Spinal cord (tissue), 10 donors: ENCODE results near the gene MAD2L2. TPM values are rescaled to one million over a fixed set of nuclear protein-coding genes. Genes with fewer than 3 reads are reported as not detected.
A peak's percentile ranks its signal among the peaks of the same experiment; 100 is the strongest.
"Not testable (repeated sequence)": the region's sequence is repeated elsewhere in the genome, so short reads cannot be mapped to it uniquely, and the experiment has no call there.

Source experiments
- DNase-seq, 6 donors: peaks; one replicate each; pipeline versions ENCODE4 v3.0.0 to v3.0.0-alpha.2; 2013 to 2015; ENCODE audit warnings: low spot score in 6 of 6, low read depth in 4 of 6
- H3K27ac ChIP-seq: one replicate; pipeline ENCODE4 v1.5.1; 2013; ENCODE audit warnings: low read depth, low read length, control low read depth
- H3K27me3 ChIP-seq: one replicate; pipeline ENCODE4 v1.6.1; 2013; ENCODE audit warnings: low read length; ENCODE audit not compliant: control insufficient read depth, insufficient read depth
- H3K36me3 ChIP-seq: one replicate; pipeline ENCODE4 v1.6.1; 2013; ENCODE audit warnings: low read length; ENCODE audit not compliant: control insufficient read depth, insufficient read depth
- H3K4me1 ChIP-seq: one replicate; pipeline ENCODE4 v1.6.1; 2013; ENCODE audit warnings: low read length; ENCODE audit not compliant: control insufficient read depth, insufficient read depth
- H3K4me3 ChIP-seq: one replicate; pipeline ENCODE4 v1.5.1; 2013; ENCODE audit warnings: low read depth, low read length, control low read depth
- H3K9me3 ChIP-seq: one replicate; pipeline ENCODE4 v1.6.1; 2013; ENCODE audit warnings: low read length; ENCODE audit not compliant: control insufficient read depth, insufficient read depth
- WGBS: methylation state at CpG from one replicate; pipeline ENCODE4 v1.1.5; 2013; ENCODE audit warnings: missing lambda C conversion rate; ENCODE audit not compliant: insufficient coverage; 5-methylcytosine and 5-hydroxymethylcytosine counted together
- polyA plus RNA-seq, 2 donors: library from polyadenylated mRNA; unstranded; fragments of 120-200 nt; gene quantifications; one replicate each; pipeline ENCODE4 v1.2.1, GENCODE V29; 2013; ENCODE audit not compliant: insufficient read length in 2 of 2
- total RNA-seq, 2 donors: library from RNA; depleted of rRNA in 1 of 2; stranded (reverse); fragments of 120-200 nt in 1 of 2; fragments of >200 nt in 1 of 2; gene quantifications; one replicate each; pipeline versions ENCODE4 v1.2.3 to v1.2.4, GENCODE V29; 2013 to 2014
- donor health status: healthy.

The MAD2L2 gene
- total and polyA plus RNA-seq, 4 donors, result 27.3 to 70.8 (median 62.3) TPM

DNA sequence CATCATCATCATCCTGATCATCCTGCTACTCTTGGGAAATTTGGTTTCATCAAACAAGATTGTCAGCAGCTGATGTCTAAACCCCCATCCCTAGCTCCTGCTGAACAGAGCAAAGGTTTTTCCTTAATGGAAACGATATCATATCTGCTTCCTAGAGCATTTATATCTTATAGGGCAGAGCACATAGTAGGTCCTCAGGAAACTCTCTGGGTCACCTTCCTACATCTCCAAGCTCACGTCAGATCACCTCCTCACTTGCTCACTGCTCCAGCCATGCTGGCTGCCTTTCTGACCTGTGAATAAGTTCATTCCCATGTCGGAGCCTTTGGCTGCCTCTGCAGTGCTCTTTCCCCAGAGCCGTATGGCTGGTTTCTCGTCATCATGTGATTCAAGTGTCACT, 37.2 kb downstream of the MAD2L2 start:
- Histone ChIP-seq H3K27me3 (no peaks in the 10 kb centered on the region), H3K4me3 (no peak overlapping the region), H3K27ac (no peak overlapping the region), H3K4me1 (peaks cover 34% of the 10 kb centered on the region), H3K36me3 (peaks cover 14% of the 10 kb centered on the region), H3K9me3 (no peaks in the 10 kb centered on the region)
- WGBS, result 70% methylated on average over 5 of the region's 5 CpGs
- DNase-seq, result no peak

DNA sequence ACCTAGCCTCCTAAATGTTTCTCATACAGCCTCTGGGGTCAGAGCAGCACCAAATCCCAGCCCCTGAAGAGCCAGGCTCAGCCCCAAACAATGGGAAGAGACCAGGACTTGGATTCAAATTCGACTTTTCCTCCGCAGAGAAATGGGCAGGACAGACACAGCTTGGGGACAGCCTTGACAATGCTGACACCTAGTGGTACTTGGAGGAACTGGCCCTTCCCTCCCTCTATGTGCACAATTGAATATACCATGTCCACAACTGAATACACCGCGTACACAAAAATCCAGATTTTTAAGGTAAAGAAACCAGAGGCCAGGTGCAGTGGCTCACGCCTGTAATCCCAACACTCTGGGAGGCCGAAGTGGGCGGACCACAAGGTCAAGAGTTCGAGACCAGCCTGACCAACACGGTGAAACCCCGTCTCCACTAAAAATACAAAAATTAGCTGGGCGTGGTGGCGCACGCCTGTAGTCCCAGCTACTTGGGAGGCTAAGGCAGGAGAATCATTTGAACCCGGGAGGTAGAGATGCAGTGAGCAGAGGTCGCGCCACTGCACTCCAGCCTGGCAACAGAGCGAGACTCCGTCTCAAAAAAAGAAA, 38.4 kb downstream of the MAD2L2 start:
- not testable (repeated sequence) for H3K27me3 ChIP-seq, H3K4me3 ChIP-seq, H3K36me3 ChIP-seq, H3K27ac ChIP-seq, H3K9me3 ChIP-seq
- peak in 4 of 6 donors; percentile 58 to 94 (median 75) for DNase-seq
- H3K4me1 ChIP-seq, result peaks cover 30% of the 10 kb centered on the region
- 25% methylated on average over 8 of the region's 18 CpGs for WGBS

DNA sequence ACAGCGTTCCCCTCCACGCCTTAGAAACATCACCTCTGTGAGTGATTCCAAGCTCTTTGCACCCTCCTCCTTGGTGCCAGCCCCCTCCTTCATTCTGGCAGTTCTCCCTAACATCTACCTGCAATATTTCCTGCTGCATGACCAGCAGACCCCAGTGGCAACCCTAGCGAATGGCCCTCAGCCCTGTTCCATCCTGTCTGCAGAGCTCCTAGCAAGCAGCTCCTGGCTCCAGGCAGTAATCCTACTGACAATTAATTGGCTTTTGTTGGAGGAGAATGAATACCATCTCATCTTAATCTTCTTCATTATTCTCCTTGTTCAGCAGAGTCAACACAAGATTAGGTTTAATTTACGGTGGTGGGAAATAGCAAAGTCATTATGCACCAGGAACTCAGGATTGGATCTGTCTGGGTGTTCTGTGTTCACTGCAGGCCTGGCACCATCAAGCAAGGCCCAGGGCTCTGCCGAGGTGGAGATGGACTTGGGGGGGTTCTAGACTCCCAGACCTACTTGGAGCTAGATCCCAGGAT, 39.1 kb downstream of the MAD2L2 start:
- H3K27ac ChIP-seq, result no peak overlapping the region
- DNase-seq, result peak in 1 of 6 donors; percentile 36
- H3K36me3 ChIP-seq, result peaks cover 2% of the 10 kb centered on the region
- no peaks in the 10 kb centered on the region for H3K9me3 ChIP-seq
- H3K27me3 ChIP-seq, result no peaks in the 10 kb centered on the region
- 76% methylated on average over 4 of the region's 5 CpGs for WGBS
- H3K4me3 ChIP-seq, result no peak overlapping the region
- H3K4me1 ChIP-seq, result peaks cover 28% of the 10 kb centered on the region

DNA sequence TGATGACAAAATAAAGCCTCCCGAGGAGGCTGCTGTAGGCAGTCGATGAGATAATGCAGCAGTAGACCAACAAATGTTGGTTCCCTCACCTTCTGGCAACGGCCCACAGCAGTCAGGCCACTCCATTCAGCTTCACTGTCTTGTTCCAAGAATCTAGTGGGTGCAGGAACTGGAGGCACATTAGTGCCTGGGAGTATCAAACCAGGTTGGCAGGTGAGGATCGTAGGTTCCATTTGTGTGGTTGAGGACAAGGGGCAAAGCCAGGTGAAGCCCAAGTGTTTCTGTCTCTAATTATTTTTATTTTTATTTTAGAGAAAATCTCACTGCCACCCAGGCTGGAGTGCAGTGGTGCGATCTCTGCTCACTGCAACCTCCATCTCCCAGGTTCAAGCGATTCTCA, 40.0 kb downstream of the MAD2L2 start:
- 58% methylated on average over 3 of the region's 6 CpGs for WGBS
- Histone ChIP-seq H3K36me3 (no peaks in the 10 kb centered on the region), H3K4me3 (no peak overlapping the region), H3K27ac (no peak overlapping the region), H3K27me3 (no peaks in the 10 kb centered on the region), H3K4me1 (peaks cover 21% of the 10 kb centered on the region), H3K9me3 (no peaks in the 10 kb centered on the region)
- DNase-seq, result no peak

DNA sequence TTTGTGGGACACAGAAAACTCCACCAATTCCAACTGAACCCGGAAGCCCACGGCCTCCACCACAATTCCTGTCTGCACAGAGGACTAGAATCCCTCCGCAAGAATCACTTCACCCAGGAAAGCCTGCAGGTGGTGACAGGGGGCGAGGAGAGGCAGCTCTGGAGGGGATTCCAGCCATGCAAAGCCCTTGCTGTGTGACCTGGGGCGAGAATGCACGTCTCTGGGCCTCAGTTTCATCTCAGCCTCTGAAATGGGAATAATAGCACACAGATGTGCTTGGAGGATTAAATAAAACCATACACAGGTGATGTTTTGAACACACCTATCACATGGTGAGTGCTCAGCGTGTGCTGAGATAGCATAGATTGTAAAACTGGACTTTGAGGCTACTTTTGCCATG, 40.8 kb downstream of the MAD2L2 start:
- peaks cover 20% of the 10 kb centered on the region for H3K4me1 ChIP-seq
- DNase-seq, result no peak
- H3K27me3 ChIP-seq, result no peaks in the 10 kb centered on the region
- no peak overlapping the region for H3K27ac ChIP-seq
- H3K4me3 ChIP-seq, result no peak overlapping the region
- no peaks in the 10 kb centered on the region for H3K36me3 ChIP-seq
- no peaks in the 10 kb centered on the region for H3K9me3 ChIP-seq
- WGBS, result 93% methylated on average over 3 of the region's 7 CpGs

DNA sequence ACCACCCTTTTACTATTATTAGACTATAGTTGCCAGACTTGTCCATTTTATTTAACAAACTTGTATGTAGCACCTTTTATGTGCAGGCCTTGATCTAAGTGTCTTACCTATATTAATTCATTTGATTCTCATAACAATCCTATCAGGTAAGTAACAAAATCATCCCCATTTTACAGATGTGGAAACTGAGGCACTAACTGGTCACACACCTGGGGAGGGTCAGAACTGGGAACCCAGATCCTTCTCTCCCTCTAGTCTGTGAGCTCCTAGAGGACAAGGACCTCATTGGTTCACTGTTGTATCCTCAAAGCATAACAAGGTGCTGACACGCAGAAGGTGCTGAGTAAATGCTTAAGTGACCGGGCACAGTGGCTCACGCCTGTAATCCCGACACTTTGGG, 41.6 kb downstream of the MAD2L2 start:
- no peak for DNase-seq
- Histone ChIP-seq H3K27me3 (no peaks in the 10 kb centered on the region), H3K9me3 (no peaks in the 10 kb centered on the region), H3K4me3 (no peak overlapping the region), H3K4me1 (peaks cover 23% of the 10 kb centered on the region), H3K36me3 (no peaks in the 10 kb centered on the region), H3K27ac (no peak overlapping the region)
- 100% methylated on average over 4 of the region's 4 CpGs for WGBS

DNA sequence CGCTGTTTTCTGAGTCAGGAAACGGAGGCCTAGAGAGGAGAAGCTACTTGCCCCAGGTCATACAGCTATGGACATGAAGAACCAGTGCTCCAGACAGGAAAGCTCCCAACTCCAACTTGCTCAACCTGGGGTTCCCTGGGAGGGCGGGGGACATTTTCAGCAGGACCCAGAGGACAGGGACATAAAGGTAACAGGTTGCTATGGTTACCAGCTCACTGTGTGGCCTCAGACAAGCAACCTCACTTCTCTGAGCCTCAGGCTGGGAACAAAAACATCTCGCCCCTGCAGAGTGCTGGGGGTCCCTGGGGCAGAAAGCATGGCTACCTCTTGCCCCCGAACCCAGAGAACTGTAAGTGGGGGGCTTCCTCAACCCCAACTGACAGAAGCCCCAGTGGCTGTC, 42.8 kb downstream of the MAD2L2 start:
- peaks cover 23% of the 10 kb centered on the region for H3K4me1 ChIP-seq
- no peaks in the 10 kb centered on the region for H3K36me3 ChIP-seq
- no peak for DNase-seq
- H3K27me3 ChIP-seq, result no peaks in the 10 kb centered on the region
- 45% methylated on average over 5 of the region's 5 CpGs for WGBS
- no peak overlapping the region for H3K27ac ChIP-seq
- no peak overlapping the region for H3K4me3 ChIP-seq
- H3K9me3 ChIP-seq, result no peaks in the 10 kb centered on the region

DNA sequence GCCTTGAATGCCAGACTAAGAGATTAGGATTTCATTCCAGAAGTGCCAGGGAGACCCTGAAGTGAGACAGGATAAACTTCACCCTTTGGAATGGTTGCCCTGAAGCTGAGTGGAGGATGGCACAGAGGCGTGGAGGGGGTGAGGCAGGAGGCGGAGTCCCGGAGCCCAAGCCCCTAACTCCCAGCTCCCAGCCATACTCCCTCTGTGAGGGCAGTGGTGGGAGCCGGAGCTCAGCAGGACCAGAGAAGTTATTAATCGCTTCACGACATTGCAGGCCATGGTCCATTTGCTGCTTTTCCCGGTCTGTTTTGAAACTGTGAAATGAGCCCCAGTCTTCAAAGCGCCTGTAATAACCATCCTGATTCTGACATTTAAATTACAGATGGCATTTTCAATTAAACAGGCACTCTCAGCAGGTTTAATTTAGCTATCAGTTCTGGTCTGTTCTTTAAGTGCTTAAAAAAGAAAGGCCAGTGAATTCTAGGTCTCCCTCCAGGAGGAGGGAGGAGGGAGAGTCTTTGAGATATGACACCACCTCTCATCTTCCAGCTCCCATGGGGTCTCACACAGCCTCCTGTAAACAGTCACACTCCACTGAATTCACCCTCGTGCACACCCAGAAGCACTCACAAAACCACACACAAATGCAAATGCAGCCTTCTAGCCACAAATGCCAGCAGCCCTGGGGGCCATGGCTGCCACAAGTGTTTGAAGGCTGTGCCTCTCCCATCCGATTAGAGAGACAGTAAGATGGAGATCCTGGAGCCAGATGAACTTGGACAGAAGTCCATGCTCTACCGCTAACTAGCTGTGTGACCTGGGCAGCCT, 46.4 kb downstream of the MAD2L2 start:
- H3K27ac ChIP-seq, result no peak overlapping the region
- H3K36me3 ChIP-seq, result no peaks in the 10 kb centered on the region
- 45% methylated on average over 6 of the region's 11 CpGs for WGBS
- peak in 1 of 6 donors; percentile 91 for DNase-seq
- peaks cover 23% of the 10 kb centered on the region for H3K4me1 ChIP-seq
- no peaks in the 10 kb centered on the region for H3K27me3 ChIP-seq
- H3K9me3 ChIP-seq, result no peaks in the 10 kb centered on the region
- no peak overlapping the region for H3K4me3 ChIP-seq

DNA sequence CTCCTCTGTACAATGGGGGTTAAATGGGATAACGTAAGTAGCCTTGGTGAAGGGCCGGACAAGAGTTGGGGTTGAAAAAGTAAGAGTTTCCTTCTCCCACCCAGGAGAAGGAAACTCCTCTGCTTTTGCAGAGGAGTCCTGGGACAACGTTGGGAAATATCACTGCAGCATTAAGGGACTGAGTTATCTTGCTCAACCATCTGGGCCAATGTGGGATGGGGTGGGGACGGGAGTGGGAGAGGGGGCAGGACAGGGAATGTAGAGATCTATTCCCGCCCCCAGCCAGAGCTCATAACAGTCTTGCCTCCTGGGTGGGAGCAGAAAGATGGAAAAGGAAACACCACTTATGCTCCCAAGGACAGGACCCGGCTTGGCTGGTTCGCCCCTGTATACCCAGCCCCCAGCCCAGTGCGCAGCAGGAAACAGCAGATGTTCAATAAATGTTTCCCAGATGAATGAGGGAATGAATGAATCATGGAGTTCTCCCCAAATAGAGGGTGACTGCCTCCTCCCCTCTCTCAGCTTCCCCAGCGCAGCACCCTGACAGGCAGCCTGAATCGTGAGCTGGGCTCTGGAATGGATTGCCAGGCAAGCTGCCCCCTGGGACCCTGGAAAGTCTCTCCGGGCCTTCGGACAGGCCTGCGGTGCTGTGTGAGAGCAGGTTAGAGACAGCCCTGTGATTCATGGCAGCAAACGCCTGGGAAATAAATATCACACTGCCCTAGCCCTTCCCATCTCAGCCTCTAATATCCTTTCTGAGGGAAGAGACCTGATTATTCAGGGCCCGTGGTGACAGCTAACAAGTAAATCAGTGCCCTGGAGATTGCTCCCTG, 51.5 kb downstream of the MAD2L2 start:
- H3K9me3 ChIP-seq, result no peaks in the 10 kb centered on the region
- H3K4me1 ChIP-seq, result peaks cover 14% of the 10 kb centered on the region
- DNase-seq, result peak in 1 of 6 donors; percentile 81
- H3K36me3 ChIP-seq, result no peaks in the 10 kb centered on the region
- H3K27ac ChIP-seq, result no peak overlapping the region
- H3K4me3 ChIP-seq, result no peak overlapping the region
- WGBS, result 33% methylated on average over 2 of the region's 15 CpGs
- H3K27me3 ChIP-seq, result no peaks in the 10 kb centered on the region
